Limb (tissue), 2 donors: ENCODE measurements around the gene ABCD2.
"Not testable (repeated sequence)": the region's sequence is repeated elsewhere in the genome, so short reads cannot be mapped to it uniquely, and the experiment has no call there.

ENCODE experiments used
- DNase-seq, 2 donors: peaks; one replicate each; pipeline ENCODE4 v3.0.0-alpha.2; 2016; ENCODE audit errors: extremely low spot score in 2 of 2

Gene ABCD2

GRCh38 chr12:39538679-39539104 lies 80.9 kb downstream of the ABCD2 start:
- DNase-seq = no peak

- DNase-seq = no peak
Measured at GRCh38 chr12:39533951-39534350, 85.7 kb downstream of the ABCD2 start.

- no peak for DNase-seq
Measured at GRCh38 chr12:39532448-39532847, 87.2 kb downstream of the ABCD2 start.

GRCh38 chr12:39526974-39527373 lies 92.6 kb downstream of the ABCD2 start:
- DNase-seq = no peak

- not testable (repeated sequence) for DNase-seq
Measured at GRCh38 chr12:39522167-39522566, 97.4 kb downstream of the ABCD2 start.

- DNase-seq = no peak
Measured at GRCh38 chr12:39510001-39510400, 109.6 kb downstream of the ABCD2 start.

- DNase-seq = no peak
Measured at GRCh38 chr12:39505554-39505953, 114.0 kb downstream of the ABCD2 start.

GRCh38 chr12:39505023-39505422 lies 114.6 kb downstream of the ABCD2 start:
- no peak for DNase-seq

GRCh38 chr12:39503439-39503838 lies 116.2 kb downstream of the ABCD2 start:
- no peak for DNase-seq

GRCh38 chr12:39502726-39503125 lies 116.9 kb downstream of the ABCD2 start:
- no peak for DNase-seq
